ENCODE measurements around the gene EFCAB12. TPM values are rescaled to one million over a fixed set of nuclear protein-coding genes. Genes with fewer than 3 reads are reported as not detected.
"Not testable (repeated sequence)": the region's sequence is repeated elsewhere in the genome, so short reads cannot be mapped to it uniquely, and the experiment has no call there.

The EFCAB12 gene
- total and polyA plus RNA-seq, 2 experiments from 2014 or later, result not detected

DNA sequence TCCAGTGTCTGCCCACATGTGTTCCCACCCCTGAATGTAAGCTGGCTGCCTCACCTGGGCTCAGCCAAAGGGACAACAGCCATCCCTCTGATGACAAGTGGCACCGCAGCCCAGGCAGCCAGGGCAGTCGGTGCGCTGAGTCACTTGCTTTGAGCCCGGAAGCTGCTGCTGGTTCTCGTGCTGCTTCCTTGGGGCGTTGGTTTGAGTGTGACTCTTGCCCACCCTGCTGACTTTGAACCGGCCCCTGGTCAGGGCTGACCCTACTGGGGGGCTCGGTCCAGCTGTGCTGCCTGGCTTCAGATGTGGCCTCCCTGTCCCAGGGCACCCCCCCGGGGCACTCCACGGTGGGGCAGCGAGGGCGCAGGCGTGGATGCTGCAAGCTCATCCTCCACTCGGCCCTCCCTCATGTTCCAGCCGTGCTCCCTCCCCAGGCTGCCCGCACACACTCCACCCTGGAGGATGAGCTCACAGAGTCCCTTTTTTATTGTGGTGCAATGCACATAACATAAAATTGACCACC, 62.1 kb downstream of the EFCAB12 start:
- no peaks in the 10 kb centered on the region for H3F3A ChIP-seq (ENCODE audit: insufficient read depth)
- H3K4me1 ChIP-seq (ENCODE audit: insufficient read depth), result no peaks in the 10 kb centered on the region
- WGBS, 2 experiments (ENCODE audit: low coverage in 1 of 2, low lambda C conversion rate in 2 of 2, missing lambda C conversion rate in 2 of 2), result 71 to 74% methylated on average over 16 of the region's 16 CpGs
- peaks cover 17% of the 10 kb centered on the region for H3K27me3 ChIP-seq (replicated peaks; ENCODE audit: insufficient read depth)
- no peaks in the 10 kb centered on the region for H3K79me2 ChIP-seq (ENCODE audit: insufficient read depth)
- no peaks in the 10 kb centered on the region for H3K9me3 ChIP-seq (ENCODE audit: low read depth)
- H3K36me3 ChIP-seq (ENCODE audit: low read depth), result no peaks in the 10 kb centered on the region
- H3K27ac ChIP-seq, result no peak overlapping the region
- no peak overlapping the region for H2AFZ ChIP-seq
- no peaks in the 10 kb centered on the region for H3K9me2 ChIP-seq (ENCODE audit: insufficient read depth)
- no peak overlapping the region for H3K4me3 ChIP-seq
- H4K20me1 ChIP-seq (ENCODE audit: insufficient read depth), result no peaks in the 10 kb centered on the region
- TF ChIP-seq EZH2phosphoT487 (IDR thresholded peaks at IDR 0.05; ENCODE audit: insufficient read depth, low read depth) (no peak), EZH2 (IDR thresholded peaks at IDR 0.05; ENCODE audit: insufficient read depth, poor library complexity, severe bottlenecking) (no peak)
- in situ Hi-C loops (cut with MboI), result no loop called here
- H3K4me2 ChIP-seq (ENCODE audit: unreplicated experiment), result no peak overlapping the region
- H3K9ac ChIP-seq, result no peak overlapping the region
- no peak for DNase-seq

- no peak overlapping the region for H3K9ac ChIP-seq
- in situ Hi-C loops (cut with MboI), result no loop called here
- H3K4me1 ChIP-seq (ENCODE audit: insufficient read depth), result no peaks in the 10 kb centered on the region
- DNase-seq, result no peak
- no peak overlapping the region for H2AFZ ChIP-seq
- no peaks in the 10 kb centered on the region for H3K9me2 ChIP-seq (ENCODE audit: insufficient read depth)
- H3K27ac ChIP-seq, result no peak overlapping the region
- no peaks in the 10 kb centered on the region for H3K9me3 ChIP-seq (ENCODE audit: low read depth)
- no peaks in the 10 kb centered on the region for H3K79me2 ChIP-seq (ENCODE audit: insufficient read depth)
- no peaks in the 10 kb centered on the region for H3F3A ChIP-seq (ENCODE audit: insufficient read depth)
- H3K36me3 ChIP-seq (ENCODE audit: low read depth), result no peaks in the 10 kb centered on the region
- peaks cover 17% of the 10 kb centered on the region for H3K27me3 ChIP-seq (replicated peaks; ENCODE audit: insufficient read depth)
- H3K4me2 ChIP-seq (ENCODE audit: unreplicated experiment), result no peak overlapping the region
- 52 to 53% methylated on average over 13 of the region's 13 CpGs for WGBS, 2 experiments (ENCODE audit: low coverage in 1 of 2, low lambda C conversion rate in 2 of 2, missing lambda C conversion rate in 2 of 2)
- H4K20me1 ChIP-seq (ENCODE audit: insufficient read depth), result no peaks in the 10 kb centered on the region
- TF ChIP-seq EZH2 (IDR thresholded peaks at IDR 0.05; ENCODE audit: insufficient read depth, poor library complexity, severe bottlenecking), result no peak
- TF ChIP-seq EZH2phosphoT487 (IDR thresholded peaks at IDR 0.05; ENCODE audit: insufficient read depth, low read depth), result no peak
- H3K4me3 ChIP-seq, result no peak overlapping the region
Observed at GRCh38 chr3:129365296-129366136, 62.9 kb downstream of the EFCAB12 start.

- H3K79me2 ChIP-seq (ENCODE audit: insufficient read depth); H4K20me1 ChIP-seq (ENCODE audit: insufficient read depth); DNase-seq; H3K4me1 ChIP-seq (ENCODE audit: insufficient read depth); H3K9me2 ChIP-seq (ENCODE audit: insufficient read depth); H3K36me3 ChIP-seq (ENCODE audit: low read depth); H3F3A ChIP-seq (ENCODE audit: insufficient read depth); in situ Hi-C loops (cut with MboI); H3K9ac ChIP-seq; H2AFZ ChIP-seq; H3K27ac ChIP-seq; H3K4me2 ChIP-seq (ENCODE audit: unreplicated experiment); H3K4me3 ChIP-seq; H3K9me3 ChIP-seq (ENCODE audit: low read depth): not testable (repeated sequence)
- 72 to 86% methylated on average over 2 of the region's 2 CpGs for WGBS, 2 experiments (ENCODE audit: low coverage in 1 of 2, low lambda C conversion rate in 2 of 2, missing lambda C conversion rate in 2 of 2)
- H3K27me3 ChIP-seq (replicated peaks; ENCODE audit: insufficient read depth), result peaks cover 17% of the 10 kb centered on the region
Observed at GRCh38 chr3:129364811-129365210, 63.6 kb downstream of the EFCAB12 start.

DNA sequence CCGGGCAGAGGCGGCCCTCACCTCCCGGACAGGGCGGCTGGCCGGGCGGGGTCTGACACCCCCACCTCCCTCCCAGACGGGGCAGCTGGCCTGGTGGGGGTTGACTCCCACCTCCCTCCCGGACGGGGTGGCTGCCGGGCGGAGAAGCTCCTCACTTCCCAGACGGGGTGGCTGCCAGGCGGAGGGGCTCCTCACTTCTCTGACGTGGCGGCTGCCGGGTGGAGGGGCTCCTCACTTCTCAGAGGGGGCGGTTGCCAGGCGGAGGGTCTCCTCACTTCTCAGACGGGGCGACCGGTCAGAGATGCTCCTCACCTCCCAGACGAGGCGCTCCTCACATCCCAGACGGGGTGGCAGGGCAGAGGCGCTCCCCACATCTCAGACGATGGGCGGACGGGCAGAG, 65.1 kb downstream of the EFCAB12 start:
- H3K27me3 ChIP-seq (replicated peaks; ENCODE audit: insufficient read depth), result peaks cover 14% of the 10 kb centered on the region
- H3K9ac ChIP-seq; H3K9me2 ChIP-seq (ENCODE audit: insufficient read depth); H3K4me2 ChIP-seq (ENCODE audit: unreplicated experiment); in situ Hi-C loops (cut with MboI); H3K9me3 ChIP-seq (ENCODE audit: low read depth); H3K36me3 ChIP-seq (ENCODE audit: low read depth); H4K20me1 ChIP-seq (ENCODE audit: insufficient read depth); H3K4me1 ChIP-seq (ENCODE audit: insufficient read depth); H2AFZ ChIP-seq; H3K27ac ChIP-seq; H3K4me3 ChIP-seq; H3F3A ChIP-seq (ENCODE audit: insufficient read depth); H3K79me2 ChIP-seq (ENCODE audit: insufficient read depth); DNase-seq: not testable (repeated sequence)
- WGBS, 2 experiments (ENCODE audit: low coverage in 1 of 2, low lambda C conversion rate in 2 of 2, missing lambda C conversion rate in 2 of 2), result 89 to 90% methylated on average over 16 to 23 of the region's 28 CpGs
